GM19397 (cell line): ENCODE data around the gene GNAQ.

ENCODE experiments used
- ATAC-seq: cut with Tn5 transposase; IDR thresholded peaks from one replicate; pipeline ENCODE4 v1.9.1; 2021; ENCODE audit warnings: mild to moderate bottlenecking, moderate library complexity; ENCODE audit not compliant: unreplicated experiment

Gene GNAQ

GRCh38 chr9:78031893-78032729 is 500 bp upstream of the GNAQ start:
- no peak for ATAC-seq

- ATAC-seq = no peak
These were observed 813 bp downstream of the GNAQ start for GRCh38 chr9:78030553-78031443.

- ATAC-seq = no peak
These were observed 1.4 kb downstream of the GNAQ start for GRCh38 chr9:78030296-78030552.

- ATAC-seq = no peak
These were observed 1.9 kb downstream of the GNAQ start for GRCh38 chr9:78029551-78030295.

DNA sequence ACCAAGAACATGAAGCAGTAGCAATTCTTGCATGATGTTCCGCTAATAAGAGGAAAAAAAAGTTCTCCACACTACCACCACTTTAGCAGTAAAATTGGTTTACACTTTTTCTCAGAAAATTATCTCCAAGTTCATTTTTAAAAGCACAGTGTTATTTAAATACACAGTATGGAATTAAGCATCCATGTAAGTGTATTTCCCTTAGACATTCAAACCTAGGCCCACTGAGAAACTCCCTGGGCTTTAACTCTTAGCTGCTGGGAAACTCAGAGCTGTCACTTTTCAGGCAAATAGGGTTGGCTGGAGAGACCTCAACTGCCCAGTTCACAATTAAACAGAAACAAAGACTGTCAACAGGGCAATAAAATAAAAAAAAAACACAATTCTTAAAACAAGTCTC is 2.7 kb downstream of the GNAQ start:
- ATAC-seq = no peak

DNA sequence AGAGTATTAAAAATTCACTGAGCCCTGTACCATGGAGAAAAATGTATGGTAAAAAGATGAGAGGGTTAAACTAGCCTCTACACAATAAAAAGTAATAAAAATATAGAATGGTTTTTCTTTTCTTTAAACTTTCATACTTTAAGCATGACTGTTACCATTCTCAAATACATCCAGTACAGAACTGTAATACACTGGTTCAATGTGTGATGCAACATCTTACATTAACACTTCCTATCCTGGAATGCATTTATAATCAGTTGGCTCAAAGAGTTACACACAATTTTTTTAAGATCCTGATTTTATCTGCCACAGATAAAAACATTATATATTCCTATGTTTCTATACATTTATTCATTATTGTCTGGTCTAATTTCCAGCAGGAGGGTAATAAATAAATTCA is 4.7 kb downstream of the GNAQ start:
- ATAC-seq = no peak

DNA sequence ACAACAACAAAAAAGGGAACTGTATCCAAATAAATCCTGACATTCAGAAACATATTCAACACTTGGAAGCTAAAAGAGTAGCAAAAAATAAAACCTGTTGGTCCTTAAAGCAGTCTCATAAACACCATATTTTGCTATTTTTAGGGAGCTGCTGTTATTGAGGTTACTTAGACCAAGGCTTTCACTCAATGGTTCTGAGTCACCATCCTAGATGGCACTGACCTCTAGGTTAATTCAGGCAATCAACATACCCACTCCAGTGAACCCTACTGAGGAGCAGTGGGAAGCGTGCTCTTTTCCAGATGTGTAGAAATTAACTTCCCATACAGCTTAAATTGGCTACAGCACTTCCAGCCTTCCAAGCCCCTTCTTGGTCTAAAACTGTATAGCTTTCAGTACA is 5.2 kb downstream of the GNAQ start:
- ATAC-seq = no peak

- ATAC-seq = no peak
These were observed 6.4 kb downstream of the GNAQ start for GRCh38 chr9:78025186-78025585.

- ATAC-seq = no peak
These were observed 8.4 kb downstream of the GNAQ start for GRCh38 chr9:78023003-78023741.

DNA sequence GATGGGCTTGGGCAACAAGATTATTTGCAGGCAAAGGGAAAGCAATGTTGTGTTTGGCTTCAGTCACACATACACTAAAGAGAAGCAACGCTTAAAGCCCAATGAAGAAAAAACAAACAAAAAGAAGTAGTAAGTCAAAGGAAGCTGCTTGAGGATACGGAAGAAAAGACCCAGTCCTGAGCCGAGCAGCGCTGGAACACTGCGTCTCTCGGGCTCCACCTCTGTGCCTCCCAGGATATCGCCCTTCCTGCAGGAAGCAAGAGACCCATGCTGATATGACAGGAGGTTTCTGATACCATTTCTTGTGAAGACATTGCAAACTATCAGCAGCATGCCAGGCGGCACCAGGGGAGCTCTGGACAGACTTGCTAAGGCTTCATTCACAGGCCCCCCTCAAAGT is 9.9 kb downstream of the GNAQ start:
- ATAC-seq = no peak

DNA sequence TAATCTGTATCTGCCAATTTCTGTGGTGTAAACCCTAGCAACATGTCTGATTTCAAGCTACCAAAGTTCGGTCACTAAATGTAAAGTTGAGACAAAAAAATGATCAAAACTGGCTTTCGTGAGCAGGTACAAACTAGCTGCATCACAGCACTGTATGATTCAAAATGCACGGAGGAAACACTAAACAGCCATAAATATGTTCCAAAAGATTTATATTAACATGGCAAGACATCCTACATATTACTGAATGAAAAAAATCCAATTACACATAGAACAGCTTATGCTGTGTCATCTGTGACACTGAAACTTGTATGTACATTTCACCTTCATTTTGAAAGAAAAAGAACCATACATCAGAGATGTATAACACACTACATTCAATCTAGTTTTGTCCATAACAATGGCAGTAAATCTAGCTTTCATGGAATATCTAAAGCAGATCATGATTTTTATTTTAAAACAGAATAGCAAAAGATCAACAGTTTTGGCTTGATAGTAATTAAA is 14.4 kb downstream of the GNAQ start:
- ATAC-seq = no peak

DNA sequence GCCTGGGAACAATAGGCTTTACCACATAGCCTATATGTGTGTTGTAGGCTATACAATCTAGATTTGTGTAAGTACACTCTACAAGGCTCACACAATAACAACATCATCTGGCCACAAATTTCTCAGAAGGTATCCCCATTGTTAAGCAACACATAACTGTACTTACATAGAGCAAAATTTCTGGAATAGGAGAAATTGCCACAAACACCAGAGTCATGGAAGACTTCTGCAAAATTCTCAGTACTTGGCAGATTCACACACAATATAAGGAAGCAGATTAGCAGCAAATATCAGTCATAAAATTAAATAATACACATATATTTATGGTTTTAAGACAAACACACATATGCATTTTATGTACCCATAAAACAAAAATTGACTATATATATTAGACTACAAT is 16.4 kb downstream of the GNAQ start:
- ATAC-seq = no peak

DNA sequence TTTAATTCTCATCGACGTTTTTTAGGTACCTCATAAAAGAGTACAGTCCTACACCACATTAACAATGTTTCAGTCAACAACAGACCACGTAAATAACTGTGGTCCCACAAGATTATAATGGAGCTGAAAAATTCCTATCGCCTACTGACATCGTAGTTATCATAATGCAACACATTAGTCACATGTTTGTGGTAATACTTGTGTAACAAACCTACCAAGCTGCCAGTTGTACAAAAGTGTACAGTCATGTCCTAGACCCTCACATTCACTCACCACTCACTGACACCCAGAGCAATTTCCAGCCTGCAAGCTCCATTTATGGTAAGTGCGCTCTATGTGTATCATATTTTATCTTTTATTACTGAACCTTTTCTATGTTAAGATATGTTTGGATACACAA is 16.8 kb downstream of the GNAQ start:
- no peak for ATAC-seq

GRCh38 chr9:78013934-78014333 is 17.7 kb downstream of the GNAQ start:
- ATAC-seq = no peak

DNA sequence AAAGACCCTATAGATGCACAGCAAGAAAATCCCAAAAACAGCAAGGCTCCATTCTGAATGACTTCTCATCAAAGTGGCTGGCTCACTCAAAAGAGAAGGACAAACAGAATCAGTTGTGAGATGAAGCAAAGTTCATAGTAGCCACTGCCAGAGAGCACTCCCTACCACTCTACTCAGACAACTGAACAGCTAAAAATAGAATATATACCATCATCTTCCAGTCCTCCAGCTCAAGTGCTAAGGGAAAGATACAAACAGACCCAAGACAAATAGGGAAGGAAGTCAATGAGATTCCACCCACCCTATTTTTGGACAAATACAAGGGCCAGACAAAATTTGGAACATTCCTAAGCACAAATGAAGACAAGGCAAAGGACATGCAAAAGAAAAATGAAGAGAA is 20.6 kb downstream of the GNAQ start:
- ATAC-seq = no peak

GRCh38 chr9:78010445-78010844 is 21.2 kb downstream of the GNAQ start:
- ATAC-seq = no peak

GRCh38 chr9:78009186-78009585 is 22.4 kb downstream of the GNAQ start:
- ATAC-seq = no peak

- ATAC-seq = no peak
These were observed 24.9 kb downstream of the GNAQ start for GRCh38 chr9:78006734-78007133.

DNA sequence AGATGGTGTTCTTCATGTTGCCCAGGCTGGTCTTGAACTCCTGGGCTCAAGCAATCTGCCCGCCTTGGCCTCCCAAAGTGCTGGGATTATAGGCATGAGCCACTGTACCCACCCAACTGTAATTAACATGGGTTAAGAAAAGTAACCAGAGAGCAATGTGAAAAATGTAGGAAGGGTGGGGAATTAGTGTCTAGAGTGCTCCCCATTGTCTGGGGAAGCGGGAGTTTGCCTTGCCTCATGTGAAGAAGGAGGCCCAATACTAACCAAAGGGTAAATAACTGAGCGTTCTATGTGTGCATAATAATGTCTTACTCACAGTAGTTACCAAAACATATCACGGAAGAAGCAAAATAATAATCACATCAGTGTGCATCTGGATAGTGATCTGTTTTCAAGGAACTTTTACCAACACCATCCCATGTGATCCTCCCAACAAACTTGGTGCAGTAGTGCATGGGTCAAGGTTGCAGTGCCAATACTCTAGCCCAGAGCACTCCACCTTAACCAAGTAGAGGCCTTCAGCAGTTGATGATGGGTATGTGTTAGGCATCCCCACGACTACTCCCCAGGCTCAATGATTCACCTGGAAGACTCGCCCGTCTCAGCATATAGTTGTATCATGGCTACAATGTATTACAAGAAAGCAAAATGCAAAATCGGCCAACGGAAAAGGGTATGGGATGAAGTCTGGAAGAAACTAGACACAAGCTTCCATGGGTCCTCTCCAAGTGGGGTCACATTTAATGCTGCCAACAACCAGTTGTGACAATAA is 26.2 kb downstream of the GNAQ start:
- ATAC-seq = no peak
